Neuron (in vitro differentiated cells): ENCODE measurements around the gene B9D2.
"Not testable (repeated sequence)": the region's sequence is repeated elsewhere in the genome, so short reads cannot be mapped to it uniquely, and the experiment has no call there.

ENCODE experiments used
- H2AFZ ChIP-seq: one replicate; pipeline ENCODE4 v1.6.1; 2013; ENCODE audit warnings: low read depth, mild to moderate bottlenecking, inconsistent platforms, low read length, moderate library complexity
- H3K27me3 ChIP-seq: one replicate; pipeline ENCODE4 v1.6.1; 2013; ENCODE audit warnings: low read length; ENCODE audit not compliant: insufficient read depth
- H3K36me3 ChIP-seq: one replicate; pipeline ENCODE4 v1.6.1; 2013; ENCODE audit warnings: low read length; ENCODE audit not compliant: insufficient read depth
- H3K4me1 ChIP-seq: one replicate; pipeline ENCODE4 v1.6.1; 2013; ENCODE audit warnings: low read length; ENCODE audit not compliant: insufficient read depth
- H3K4me3 ChIP-seq: 2 replicates; pipeline ENCODE4 v1.5.1; 2013; ENCODE audit warnings: mild to moderate bottlenecking, low read length, moderate library complexity
- H3K9me3 ChIP-seq: one replicate; pipeline ENCODE4 v1.6.1; 2013; ENCODE audit warnings: low read length

B9D2 gene

GRCh38 chr19:41357746-41358145 is 6.2 kb downstream of the B9D2 start:
- Histone ChIP-seq H3K4me1 (peaks cover 9% of the 10 kb centered on the region), H3K27me3 (peaks cover 4% of the 10 kb centered on the region), H3K36me3 (peaks cover 9% of the 10 kb centered on the region), H3K4me3 (no peak overlapping the region), H2AFZ (no peak overlapping the region), H3K9me3 (no peaks in the 10 kb centered on the region)

- no peak overlapping the region for H2AFZ ChIP-seq
- H3K9me3 ChIP-seq = no peaks in the 10 kb centered on the region
- H3K36me3 ChIP-seq = peaks cover 9% of the 10 kb centered on the region
- H3K4me1 ChIP-seq = peaks cover 12% of the 10 kb centered on the region
- peaks cover 7% of the 10 kb centered on the region for H3K27me3 ChIP-seq
- no peak overlapping the region for H3K4me3 ChIP-seq
Observed at GRCh38 chr19:41356984-41357739, 6.8 kb downstream of the B9D2 start.

GRCh38 chr19:41355802-41356201 is 8.1 kb downstream of the B9D2 start:
- Histone ChIP-seq H3K36me3 (peaks cover 5% of the 10 kb centered on the region), H3K27me3 (peaks cover 20% of the 10 kb centered on the region), H3K4me1 (peaks cover 24% of the 10 kb centered on the region), H2AFZ (no peak overlapping the region), H3K4me3 (no peak overlapping the region), H3K9me3 (no peaks in the 10 kb centered on the region)

GRCh38 chr19:41355035-41355434 is 8.9 kb downstream of the B9D2 start:
- H3K9me3 ChIP-seq = no peaks in the 10 kb centered on the region
- peaks cover 4% of the 10 kb centered on the region for H3K36me3 ChIP-seq
- no peak overlapping the region for H3K4me3 ChIP-seq
- peaks cover 20% of the 10 kb centered on the region for H3K27me3 ChIP-seq
- no peak overlapping the region for H2AFZ ChIP-seq
- peaks cover 24% of the 10 kb centered on the region for H3K4me1 ChIP-seq

GRCh38 chr19:41354343-41354953 is 9.5 kb downstream of the B9D2 start:
- Histone ChIP-seq H2AFZ (no peak overlapping the region), H3K27me3 (peaks cover 20% of the 10 kb centered on the region), H3K9me3 (no peaks in the 10 kb centered on the region), H3K4me1 (peaks cover 24% of the 10 kb centered on the region), H3K36me3 (peaks cover 4% of the 10 kb centered on the region), H3K4me3 (peak overlapping the region; percentile 53)

GRCh38 chr19:41353466-41354342 is 10.2 kb downstream of the B9D2 start, which contains the start of gene TGFB1:
Gene TGFB1 (minus strand): TSS chr19:41353922. CDS start chr19:41353044, 878 bp downstream.
- peak within 1 kb of the TSS; percentile 53 for H3K4me3 ChIP-seq
- peak within 1 kb of the TSS; percentile 56 for H2AFZ ChIP-seq
- peaks cover 20% of the 10 kb centered on the region for H3K27me3 ChIP-seq
- H3K9me3 ChIP-seq = no peaks in the 10 kb centered on the region
- peaks cover 24% of the 10 kb centered on the region for H3K4me1 ChIP-seq
- H3K36me3 ChIP-seq = peaks cover 4% of the 10 kb centered on the region

GRCh38 chr19:41352609-41353465 is 11.1 kb downstream of the B9D2 start:
- no peaks in the 10 kb centered on the region for H3K9me3 ChIP-seq
- peak overlapping the region; percentile 53 for H3K4me3 ChIP-seq
- H2AFZ ChIP-seq = peak overlapping the region; percentile 56
- H3K27me3 ChIP-seq = peaks cover 20% of the 10 kb centered on the region
- H3K4me1 ChIP-seq = peaks cover 24% of the 10 kb centered on the region
- peaks cover 4% of the 10 kb centered on the region for H3K36me3 ChIP-seq

GRCh38 chr19:41352279-41352608 is 11.7 kb downstream of the B9D2 start:
- peaks cover 4% of the 10 kb centered on the region for H3K36me3 ChIP-seq
- peak overlapping the region; percentile 53 for H3K4me3 ChIP-seq
- no peak overlapping the region for H2AFZ ChIP-seq
- H3K4me1 ChIP-seq = peaks cover 24% of the 10 kb centered on the region
- H3K27me3 ChIP-seq = peaks cover 20% of the 10 kb centered on the region
- H3K9me3 ChIP-seq = no peaks in the 10 kb centered on the region

- peak overlapping the region; percentile 53 for H3K4me3 ChIP-seq
- H3K9me3 ChIP-seq = no peaks in the 10 kb centered on the region
- H3K27me3 ChIP-seq = peaks cover 20% of the 10 kb centered on the region
- peaks cover 24% of the 10 kb centered on the region for H3K4me1 ChIP-seq
- H2AFZ ChIP-seq = peak overlapping the region; percentile 73
- H3K36me3 ChIP-seq = peaks cover 4% of the 10 kb centered on the region
Observed at GRCh38 chr19:41351339-41352245, 12.4 kb downstream of the B9D2 start.

GRCh38 chr19:41350735-41351338 is 13.1 kb downstream of the B9D2 start:
- peaks cover 4% of the 10 kb centered on the region for H3K36me3 ChIP-seq
- H2AFZ ChIP-seq = peak overlapping the region; percentile 73
- peaks cover 24% of the 10 kb centered on the region for H3K4me1 ChIP-seq
- H3K4me3 ChIP-seq = peak overlapping the region; percentile 53
- peaks cover 20% of the 10 kb centered on the region for H3K27me3 ChIP-seq
- no peaks in the 10 kb centered on the region for H3K9me3 ChIP-seq

GRCh38 chr19:41346916-41347315 is 17.0 kb downstream of the B9D2 start:
- H3K9me3 ChIP-seq, H3K4me3 ChIP-seq, H2AFZ ChIP-seq, H3K4me1 ChIP-seq, H3K36me3 ChIP-seq: not testable (repeated sequence)
- H3K27me3 ChIP-seq = peaks cover 11% of the 10 kb centered on the region
